ENCODE results near the gene OR10T2.

- no peak for TF ChIP-seq POLR2A (IDR thresholded peaks at IDR 0.05)
- TF ChIP-seq CTCF (IDR thresholded peaks at IDR 0.05): no peak
Measured at GRCh38 chr1:158356616-158357015, 42.6 kb downstream of the OR10T2 start.
